B cell (primary cell): Measurements from ENCODE around the gene SGCA. TPM values are rescaled to one million over a fixed set of nuclear protein-coding genes. Genes with fewer than 3 reads are reported as not detected.
A peak's percentile ranks its signal among the peaks of the same experiment; 100 is the strongest.

ENCODE experiments used
- ATAC-seq: fragments of 200-7000 bp; cut with Tn5 transposase; one replicate; pipeline ENCODE4 v1.10.0; 2021; ENCODE audit warnings: low read depth, mild to moderate bottlenecking, moderate number of reproducible peaks, moderate library complexity
- CTCF ChIA-PET: fragments of 350-600 bp; sonication (Branson Sonifier 250); formaldehyde crosslinking; loops from one replicate; lab custom pipeline; 2021; ENCODE audit warnings: antibody characterized with exemption, inconsistent platforms; lab: Charles Lee
- POLR2A ChIA-PET: fragments of 350-600 bp; sonication (Branson Sonifier 250); formaldehyde crosslinking; loops from one replicate; lab custom pipeline; 2021; ENCODE audit warnings: antibody characterized with exemption; lab: Charles Lee
- DNase-seq: peaks from one replicate; pipeline ENCODE4 v3.0.0; 2013
- H2AFZ ChIP-seq: 2 replicates; pipeline ENCODE4 v1.6.1; 2012; ENCODE audit warnings: mild to moderate bottlenecking, low read depth, low read length; ENCODE audit not compliant: insufficient read depth, poor library complexity, severe bottlenecking
- H3K27ac ChIP-seq, 2 donors: 1 replicate in 1 of 2; 2 replicates in 1 of 2; pipeline ENCODE4 v1.5.1; 2012 to 2013; ENCODE audit warnings: low read length in 2 of 2, mild to moderate bottlenecking in 2 of 2, moderate library complexity in 1 of 2
- H3K27me3 ChIP-seq, 4 experiments: fragments of 200-600 bp in 1 of 4; sonication (generic) in 1 of 4; replicated peaks in 1 of 4; 1 replicate in 2 of 4; 2 replicates in 2 of 4; pipeline versions ENCODE4 v1.6.1 to v1.7.0; 2013 to 2016; ENCODE audit warnings: low read length in 3 of 4, mild to moderate bottlenecking in 2 of 4, mixed read lengths in 1 of 4, moderate library complexity in 1 of 4; ENCODE audit not compliant: insufficient read depth in 4 of 4, control insufficient read depth in 3 of 4; ENCODE audit errors: control extremely low read depth in 1 of 4
- H3K36me3 ChIP-seq, 2 experiments: replicated peaks in 1 of 2; 1 replicate in 1 of 2; 2 replicates in 1 of 2; pipeline versions ENCODE4 v1.6.1 to v1.7.1; 2013; ENCODE audit warnings: low read length in 1 of 2; ENCODE audit not compliant: insufficient read depth in 2 of 2, control insufficient read depth in 1 of 2; ENCODE audit errors: control extremely low read depth in 1 of 2, extremely low read depth in 1 of 2
- H3K4me1 ChIP-seq, 2 donors: fragments of 200-600 bp in 1 of 2; sonication (generic) in 1 of 2; 1 replicate in 1 of 2; 2 replicates in 1 of 2; pipeline versions ENCODE4 v1.5.1 to v1.6.1; 2013 to 2017; ENCODE audit warnings: low read length in 2 of 2; ENCODE audit not compliant: control insufficient read depth in 2 of 2, insufficient read depth in 2 of 2
- H3K4me2 ChIP-seq: replicated peaks from 2 replicates; pipeline ENCODE3; 2012; ENCODE audit warnings: mild to moderate bottlenecking, low read depth, low read length; ENCODE audit not compliant: poor library complexity, severe bottlenecking
- H3K4me3 ChIP-seq, 5 experiments: fragments of 200-600 bp in 1 of 5; sonication (generic) in 1 of 5; 1 replicate in 3 of 5; 2 replicates in 2 of 5; pipeline versions ENCODE4 v1.5.1 to v1.7.0; 2011 to 2016; ENCODE audit warnings: low read length in 4 of 5, mild to moderate bottlenecking in 4 of 5, low read depth in 2 of 5, control low read depth in 1 of 5, moderate library complexity in 1 of 5; ENCODE audit not compliant: insufficient read depth in 1 of 5; ENCODE audit errors: control extremely low read depth in 1 of 5, extremely low read depth in 1 of 5
- H3K79me2 ChIP-seq: fragments of 200-600 bp; sonication (generic); one replicate; pipeline ENCODE4 v1.6.0; 2016; ENCODE audit warnings: low read length; ENCODE audit not compliant: control insufficient read depth, insufficient read depth
- H3K9ac ChIP-seq: fragments of 200-600 bp; sonication (generic); 2 replicates; pipeline ENCODE4 v1.6.1; 2017; ENCODE audit warnings: mild to moderate bottlenecking, low read length, moderate library complexity
- H3K9me3 ChIP-seq, 3 donors: one replicate each; pipeline versions ENCODE4 v1.6.1 to v1.7.1; 2013; ENCODE audit warnings: low read length in 2 of 3; ENCODE audit not compliant: control insufficient read depth in 2 of 3, insufficient read depth in 1 of 3; ENCODE audit errors: control extremely low read depth in 1 of 3
- H4K20me1 ChIP-seq: 2 replicates; pipeline ENCODE4 v1.6.0; 2012; ENCODE audit warnings: mild to moderate bottlenecking, low read length; ENCODE audit not compliant: insufficient read depth, control insufficient read depth, poor library complexity, severe bottlenecking
- H3K27ac Mint-ChIP-seq: one replicate; pipeline ENCODE4 v1.8.0; 2021; ENCODE audit warnings: mixed read lengths
- H3K27me3 Mint-ChIP-seq: one replicate; pipeline ENCODE4 v1.8.0; 2021; ENCODE audit warnings: mixed read lengths
- H3K4me1 Mint-ChIP-seq: one replicate; pipeline ENCODE4 v1.8.0; 2021; ENCODE audit warnings: mixed read lengths
- H3K4me3 Mint-ChIP-seq: one replicate; pipeline ENCODE4 v1.8.0; 2021; ENCODE audit warnings: mixed read lengths
- H3K9me3 Mint-ChIP-seq: one replicate; pipeline ENCODE4 v1.8.0; 2022; ENCODE audit warnings: mixed read lengths; ENCODE audit not compliant: insufficient read depth
- EZH2 ChIP-seq: IDR thresholded peaks from 2 replicates; pipeline ENCODE4 v1.6.1; 2012; ENCODE audit warnings: borderline replicate concordance, low read depth, mild to moderate bottlenecking, moderate library complexity, low read length; ENCODE audit not compliant: insufficient read depth, poor library complexity, severe bottlenecking
- WGBS: methylation state at CpG from one replicate; pipeline ENCODE4 v1.1.5; 2013; ENCODE audit warnings: missing lambda C conversion rate; ENCODE audit not compliant: insufficient coverage; 5-methylcytosine and 5-hydroxymethylcytosine counted together
- intact Hi-C: fragments of 100-400 bp; cut with micrococcal nuclease; formaldehyde crosslinking; loops from one replicate; pipeline ENCODE4 v1.10.0; 2022
- polyA plus RNA-seq: library from polyadenylated mRNA; depleted of rRNA; stranded (reverse); fragments of >200 nt; gene quantifications from 2 replicates; pipeline ENCODE4 v1.2.3, GENCODE V29; 2012
- total RNA-seq, 2 donors: library from RNA; stranded (reverse); fragments of 120-200 nt in 1 of 2; gene quantifications; 1 replicate in 1 of 2; 2 replicates in 1 of 2; pipeline versions ENCODE4 v1.2.3 to v1.2.4, GENCODE V29; 2013 to 2022
- TF ChIP-seq, protein P1 (sequence below): fragments of 200-600 bp; IDR thresholded peaks from one replicate; pipeline ENCODE4 v1.8.0; 2022; ENCODE audit warnings: antibody characterized with exemption, mild to moderate bottlenecking

Gene SGCA
- total and polyA plus RNA-seq, 2 donors (not counting 1 experiment from before 2014, with no cell fraction given) = 4.4 to 4.5 TPM

DNA sequence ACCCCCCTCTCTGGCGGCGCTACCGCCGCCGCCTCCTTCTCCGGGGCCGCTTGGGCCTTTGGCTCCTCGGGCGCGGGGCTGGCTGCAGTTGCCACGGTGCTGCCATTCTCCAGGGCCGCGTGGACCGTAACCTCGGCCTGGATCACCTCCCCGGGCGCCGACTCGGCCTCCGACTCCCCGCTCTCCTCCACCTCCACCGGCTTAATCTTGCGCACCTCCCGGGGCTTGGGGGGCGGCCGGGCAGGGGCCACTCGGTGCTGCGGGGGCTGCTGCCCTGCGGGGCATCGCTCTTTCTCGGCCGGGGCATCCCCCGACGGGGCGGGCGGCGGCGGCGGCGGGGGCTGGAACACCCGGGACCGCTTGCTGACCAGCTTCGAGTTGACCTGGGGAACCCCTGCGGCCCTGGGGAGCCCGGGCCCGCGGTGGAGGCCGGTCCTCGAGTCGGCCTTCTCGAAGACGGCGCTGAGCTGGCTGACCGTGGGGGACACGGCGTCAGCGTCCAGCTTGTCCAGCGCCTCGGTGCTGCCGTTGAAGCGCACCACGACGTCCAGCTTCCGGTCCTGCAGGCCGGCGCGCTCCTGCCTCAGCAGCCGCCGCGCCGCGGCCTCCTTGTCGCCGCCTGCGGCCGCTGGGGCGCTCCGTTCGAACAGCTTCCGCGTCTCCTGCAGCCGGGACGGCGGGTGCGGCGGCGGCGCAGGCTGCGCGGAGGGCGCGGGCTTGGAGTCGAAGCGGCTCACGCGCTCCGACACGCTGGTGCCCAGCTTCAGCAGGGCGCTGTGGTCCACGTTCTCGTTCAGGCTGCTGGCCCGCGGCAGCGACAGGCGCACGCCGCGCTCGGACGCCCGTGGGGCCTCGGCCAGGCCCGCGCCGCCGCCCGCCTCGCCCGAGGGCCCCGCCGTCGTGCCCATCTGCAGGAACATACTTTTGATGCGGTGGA is 16.1 kb upstream of the SGCA start:
- Histone ChIP-seq H3K27ac (peak overlapping the region; percentile 82 to 94), H3K9ac (peak overlapping the region; percentile 95), H3K9me3 (no peaks in the 10 kb centered on the region), H2AFZ (peak overlapping the region; percentile 50), H3K36me3 (peaks cover 0 to 18% of the 10 kb centered on the region in 2 experiments), H3K4me2 (peak overlapping the region; percentile 92), H3K27me3 (no peaks in the 10 kb centered on the region), H3K4me1 (peaks cover 33 to 54% of the 10 kb centered on the region in 2 donors), H4K20me1 (peaks cover 54% of the 10 kb centered on the region), H3K4me3 (peak overlapping the region; percentile 49 to 97 (median 85)), H3K79me2 (peaks cover 61% of the 10 kb centered on the region)
- ChIA-PET CTCF (interaction anchor here (0.6 to 4.2 kb wide), 8 partner anchors 9 to 56 kb away, joined by 3 to 65 read pairs (median 6); partner anchors contain the start of gene PDK2), POLR2A (interaction anchor here (1.7 to 3.8 kb wide), 3 partner anchors 10 to 14 kb away, joined by 6 to 22 read pairs (median 8); no protein-coding TSS in a partner anchor)
- H3K4me1 Mint-ChIP-seq = peaks cover 49% of the 10 kb centered on the region
- under 1% methylated on average over 123 of the region's 123 CpGs for WGBS
- H3K4me3 Mint-ChIP-seq = peak overlapping the region; percentile 100
- peak overlapping the region; percentile 98 for H3K27ac Mint-ChIP-seq
- ATAC-seq = no peak
- H3K9me3 Mint-ChIP-seq = no peaks in the 10 kb centered on the region
- peak; percentile 76 for DNase-seq
- intact Hi-C loops = no loop called here
- no peaks in the 10 kb centered on the region for H3K27me3 Mint-ChIP-seq
- TF ChIP-seq, protein P1, sequence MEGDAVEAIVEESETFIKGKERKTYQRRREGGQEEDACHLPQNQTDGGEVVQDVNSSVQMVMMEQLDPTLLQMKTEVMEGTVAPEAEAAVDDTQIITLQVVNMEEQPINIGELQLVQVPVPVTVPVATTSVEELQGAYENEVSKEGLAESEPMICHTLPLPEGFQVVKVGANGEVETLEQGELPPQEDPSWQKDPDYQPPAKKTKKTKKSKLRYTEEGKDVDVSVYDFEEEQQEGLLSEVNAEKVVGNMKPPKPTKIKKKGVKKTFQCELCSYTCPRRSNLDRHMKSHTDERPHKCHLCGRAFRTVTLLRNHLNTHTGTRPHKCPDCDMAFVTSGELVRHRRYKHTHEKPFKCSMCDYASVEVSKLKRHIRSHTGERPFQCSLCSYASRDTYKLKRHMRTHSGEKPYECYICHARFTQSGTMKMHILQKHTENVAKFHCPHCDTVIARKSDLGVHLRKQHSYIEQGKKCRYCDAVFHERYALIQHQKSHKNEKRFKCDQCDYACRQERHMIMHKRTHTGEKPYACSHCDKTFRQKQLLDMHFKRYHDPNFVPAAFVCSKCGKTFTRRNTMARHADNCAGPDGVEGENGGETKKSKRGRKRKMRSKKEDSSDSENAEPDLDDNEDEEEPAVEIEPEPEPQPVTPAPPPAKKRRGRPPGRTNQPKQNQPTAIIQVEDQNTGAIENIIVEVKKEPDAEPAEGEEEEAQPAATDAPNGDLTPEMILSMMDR = no peak
- TF ChIP-seq EZH2 = no peak
